ENCODE results near the gene CDHR1.

Gene CDHR1

GRCh38 chr10:84201682-84202081 lies 7.3 kb downstream of the CDHR1 start:
- no peak for DNase-seq

- DNase-seq: no peak
These were observed 8.0 kb downstream of the CDHR1 start for GRCh38 chr10:84202349-84202748.

GRCh38 chr10:84204122-84204521 lies 9.8 kb downstream of the CDHR1 start:
- DNase-seq: peak; percentile 17 to 25

- DNase-seq: no peak
These were observed 10.3 kb downstream of the CDHR1 start for GRCh38 chr10:84204610-84205009.

- peak; percentile 74 to 91 for DNase-seq
These were observed 10.9 kb downstream of the CDHR1 start for GRCh38 chr10:84205049-84205852.

GRCh38 chr10:84205853-84206525 lies 11.7 kb downstream of the CDHR1 start:
- DNase-seq: no peak

- no peak for DNase-seq
These were observed 13.7 kb downstream of the CDHR1 start for GRCh38 chr10:84208023-84208422.

- no peak for DNase-seq
These were observed 17.2 kb downstream of the CDHR1 start for GRCh38 chr10:84211566-84211965.

GRCh38 chr10:84212014-84212413 lies 17.7 kb downstream of the CDHR1 start:
- no peak for DNase-seq

- DNase-seq: no peak
These were observed 18.7 kb downstream of the CDHR1 start for GRCh38 chr10:84213076-84213475.

- DNase-seq: no peak
These were observed 19.8 kb downstream of the CDHR1 start for GRCh38 chr10:84214046-84214572.

GRCh38 chr10:84214612-84215235 lies 20.4 kb downstream of the CDHR1 start:
- peak; percentile 51 to 61 for DNase-seq

GRCh38 chr10:84216834-84217233 lies 22.5 kb downstream of the CDHR1 start:
- no peak for DNase-seq

- no peak for DNase-seq
These were observed 23.4 kb downstream of the CDHR1 start for GRCh38 chr10:84217746-84218145.

- no peak for DNase-seq
These were observed 27.6 kb downstream of the CDHR1 start for GRCh38 chr10:84221916-84222315.

- DNase-seq: no peak
These were observed 30.2 kb downstream of the CDHR1 start for GRCh38 chr10:84224411-84225028.

GRCh38 chr10:84225427-84226173 lies 31.3 kb downstream of the CDHR1 start, which contains the start of gene LRIT2:
LRIT2 (minus strand) TSS chr10:84225544; CDS start chr10:84225520, 24 bp downstream.
- DNase-seq: no peak

GRCh38 chr10:84226616-84227015 lies 32.3 kb downstream of the CDHR1 start:
- no peak for DNase-seq

GRCh38 chr10:84227810-84228209 lies 33.5 kb downstream of the CDHR1 start:
- DNase-seq: no peak

GRCh38 chr10:84230359-84230758 lies 36.0 kb downstream of the CDHR1 start:
- no peak for DNase-seq

- DNase-seq: no peak
These were observed 38.0 kb downstream of the CDHR1 start for GRCh38 chr10:84232376-84232775.

- DNase-seq: no peak
These were observed 39.6 kb downstream of the CDHR1 start for GRCh38 chr10:84233940-84234339.
